ENCODE data around the gene ADGRL3. TPM values are rescaled to one million over a fixed set of nuclear protein-coding genes. Genes with fewer than 3 reads are reported as not detected.

ADGRL3 gene
- total RNA-seq, 4 donors from 2014 or later: 2.2 to 10.0 (median 4.6) TPM

GRCh38 chr4:62004881-62005280, 804.8 kb downstream of the ADGRL3 start:
- in situ Hi-C loops (cut with MboI; ENCODE audit: low pct_ligation_motif_present in 1 of 4, low pct_unique_long_range_greater_than_20kb in 1 of 4, low sequenced_read_pairs in 3 of 4) (no loop called here), intact Hi-C loops (cut with DNase I; ENCODE audit: low total_unique reads) (no loop called here)
- DNase-seq: no peak
- no peak overlapping the region for H3K27ac ChIP-seq
- no peaks in the 10 kb centered on the region for H3K4me1 ChIP-seq
- no peaks in the 10 kb centered on the region for H3K36me3 ChIP-seq
- no peak overlapping the region for H3K4me3 ChIP-seq
- H3K27me3 ChIP-seq: no peaks in the 10 kb centered on the region
- TF ChIP-seq POLR2A (IDR thresholded peaks at IDR 0.05): no peak
- TF ChIP-seq POLR2AphosphoS5 (IDR thresholded peaks at IDR 0.05): no peak
- TF ChIP-seq EP300 (IDR thresholded peaks at IDR 0.05; ENCODE audit: low read depth): no peak
- TF ChIP-seq CTCF (IDR thresholded peaks at IDR 0.05): no peak
- no peaks in the 10 kb centered on the region for H3K9me3 ChIP-seq

GRCh38 chr4:62006108-62006507, 806.0 kb downstream of the ADGRL3 start:
- 63 to 84% methylated on average over 2 to 5 of the region's 5 CpGs for WGBS, 2 donors (ENCODE audit: low coverage in 1 of 2)
- no peak overlapping the region for H3K27ac ChIP-seq

GRCh38 chr4:62015043-62015739, 815.1 kb downstream of the ADGRL3 start:
- no peaks in the 10 kb centered on the region for H3K27me3 ChIP-seq
- H3K4me3 ChIP-seq: no peak overlapping the region
- H3K27ac ChIP-seq: no peak overlapping the region
- no peak for DNase-seq
- in situ Hi-C loops (cut with MboI; ENCODE audit: low pct_ligation_motif_present in 1 of 4, low pct_unique_long_range_greater_than_20kb in 1 of 4, low sequenced_read_pairs in 3 of 4) (no loop called here), intact Hi-C loops (cut with DNase I; ENCODE audit: low total_unique reads) (no loop called here)
- TF ChIP-seq POLR2AphosphoS5 (IDR thresholded peaks at IDR 0.05): no peak
- TF ChIP-seq CTCF (IDR thresholded peaks at IDR 0.05): no peak
- no peak for TF ChIP-seq POLR2A (IDR thresholded peaks at IDR 0.05)
- no peak for TF ChIP-seq EP300 (IDR thresholded peaks at IDR 0.05; ENCODE audit: low read depth)
- 85 to 89% methylated on average over 3 of the region's 3 CpGs for WGBS, 2 donors (ENCODE audit: low coverage in 1 of 2)
- no peaks in the 10 kb centered on the region for H3K4me1 ChIP-seq
- H3K36me3 ChIP-seq: no peaks in the 10 kb centered on the region
- no peaks in the 10 kb centered on the region for H3K9me3 ChIP-seq

More at GRCh38 chr4:62006108-62006507, 806.0 kb downstream of the ADGRL3 start:
- no peaks in the 10 kb centered on the region for H3K9me3 ChIP-seq
- no peaks in the 10 kb centered on the region for H3K27me3 ChIP-seq
- H3K36me3 ChIP-seq: no peaks in the 10 kb centered on the region
- H3K4me1 ChIP-seq: no peaks in the 10 kb centered on the region
- intact Hi-C loops (cut with DNase I; ENCODE audit: low total_unique reads): no loop called here
- no peak for DNase-seq
- no peak for TF ChIP-seq CTCF (IDR thresholded peaks at IDR 0.05)
- no peak overlapping the region for H3K4me3 ChIP-seq
- in situ Hi-C loops (cut with MboI; ENCODE audit: low pct_ligation_motif_present in 1 of 4, low pct_unique_long_range_greater_than_20kb in 1 of 4, low sequenced_read_pairs in 3 of 4): no loop called here

GRCh38 chr4:62018537-62018936, 818.4 kb downstream of the ADGRL3 start:
- H3K36me3 ChIP-seq: no peaks in the 10 kb centered on the region
- intact Hi-C loops (cut with DNase I; ENCODE audit: low total_unique reads): no loop called here
- no peaks in the 10 kb centered on the region for H3K9me3 ChIP-seq
- in situ Hi-C loops (cut with MboI; ENCODE audit: low pct_ligation_motif_present in 1 of 4, low pct_unique_long_range_greater_than_20kb in 1 of 4, low sequenced_read_pairs in 3 of 4): no loop called here
- DNase-seq: no peak
- no peak overlapping the region for H3K4me3 ChIP-seq
- TF ChIP-seq POLR2A (IDR thresholded peaks at IDR 0.05) (no peak), POLR2AphosphoS5 (IDR thresholded peaks at IDR 0.05) (no peak), EP300 (IDR thresholded peaks at IDR 0.05; ENCODE audit: low read depth) (no peak), CTCF (IDR thresholded peaks at IDR 0.05) (no peak)
- no peaks in the 10 kb centered on the region for H3K27me3 ChIP-seq
- no peak overlapping the region for H3K27ac ChIP-seq
- no peaks in the 10 kb centered on the region for H3K4me1 ChIP-seq
- 83% methylated on average over 3 to 4 of the region's 4 CpGs for WGBS, 2 donors (ENCODE audit: low coverage in 1 of 2)

All from transverse colon (tissue), 4 donors.